ENCODE measurements around the gene ZNF747. TPM values are rescaled to one million over a fixed set of nuclear protein-coding genes. Genes with fewer than 3 reads are reported as not detected.

Gene ZNF747
- 5.5 and 6.9 TPM in 2 replicates for total RNA-seq (2014; rRNA removed; shearing (Covaris generic))

- peak; percentile 86 for DNase-seq (ENCODE audit: low read depth)
Measured at GRCh38 chr16:30534368-30535105, at the start of gene ZNF747. Gene ZNF747, minus strand, starts transcription at chr16:30534858. Its CDS starts 179 bp downstream, at chr16:30534679.

- DNase-seq (ENCODE audit: low read depth) = no peak
Measured at GRCh38 chr16:30582611-30583340, 48.1 kb upstream of the ZNF747 start.

DNA sequence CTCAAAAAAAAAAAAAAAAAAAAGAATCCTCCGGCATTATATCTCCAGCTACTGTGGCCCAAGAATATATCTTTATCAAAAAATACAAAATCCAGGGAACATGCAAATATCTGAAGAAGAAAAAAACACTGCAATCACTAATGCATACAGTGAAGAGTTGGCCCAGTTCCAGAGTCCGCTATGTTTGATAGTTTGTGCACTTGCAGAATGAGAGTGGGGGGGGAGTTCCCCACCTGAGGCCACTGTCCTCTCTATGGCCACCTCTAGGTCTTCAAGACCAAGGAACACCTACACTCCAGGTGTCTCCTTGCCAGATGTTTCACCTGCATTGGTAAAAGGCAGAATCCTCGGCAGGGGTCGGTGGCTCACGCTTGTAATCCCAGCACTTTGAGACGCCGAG lies 46.8 kb upstream of the ZNF747 start:
- no peak for DNase-seq (ENCODE audit: low read depth)

- no peak for DNase-seq (ENCODE audit: low read depth)
Measured at GRCh38 chr16:30574678-30575077, 40.0 kb upstream of the ZNF747 start.

DNA sequence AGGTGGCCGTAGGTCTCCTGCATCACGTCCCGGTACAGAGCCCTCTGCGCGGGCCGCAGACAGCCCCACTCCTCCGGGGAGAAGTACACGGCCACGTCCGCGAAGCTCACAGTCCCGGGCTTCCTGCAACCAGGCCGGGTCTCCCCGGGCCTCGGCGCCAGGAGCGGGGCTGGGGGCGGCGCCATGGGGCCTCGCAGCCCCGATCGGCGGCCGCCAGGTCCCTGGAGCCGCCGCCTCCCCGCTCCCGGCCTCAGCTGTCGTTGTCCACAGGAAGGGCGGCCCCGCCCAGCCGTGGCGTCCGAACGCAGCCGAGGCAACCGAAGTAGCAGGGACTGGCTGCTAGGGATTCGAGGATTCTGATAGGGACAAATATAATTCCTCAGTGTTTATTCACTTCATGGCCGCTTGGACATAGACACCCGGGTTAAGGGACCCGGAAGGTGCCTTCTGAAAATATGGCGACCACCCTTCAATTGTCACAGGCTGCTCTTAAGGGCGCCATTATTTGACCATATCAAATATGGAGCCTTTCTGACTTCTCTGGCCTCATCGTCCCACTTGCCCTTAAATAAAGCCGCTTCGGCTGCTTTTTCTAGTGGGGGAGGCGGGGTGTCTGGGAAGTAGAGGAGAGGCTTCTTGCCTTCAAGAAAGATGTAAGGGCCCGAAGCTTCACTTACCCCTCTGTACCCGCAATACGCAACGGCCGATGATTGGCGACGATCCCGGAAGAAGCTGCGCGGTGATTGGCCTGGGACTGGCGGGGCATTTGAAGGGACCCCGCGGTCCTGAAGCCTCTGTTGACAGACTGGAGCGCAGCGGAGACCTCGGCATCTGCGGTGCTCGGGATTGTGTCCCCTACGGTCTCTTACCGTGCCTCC lies 37.0 kb upstream of the ZNF747 start, which contains the start of gene ZNF688:
Gene ZNF688, minus strand, starts transcription at position 270 of the 878 bp plus-strand sequence. Its CDS starts 85 bp downstream, at position 185.
- peak; percentile 94 for DNase-seq (ENCODE audit: low read depth)

DNA sequence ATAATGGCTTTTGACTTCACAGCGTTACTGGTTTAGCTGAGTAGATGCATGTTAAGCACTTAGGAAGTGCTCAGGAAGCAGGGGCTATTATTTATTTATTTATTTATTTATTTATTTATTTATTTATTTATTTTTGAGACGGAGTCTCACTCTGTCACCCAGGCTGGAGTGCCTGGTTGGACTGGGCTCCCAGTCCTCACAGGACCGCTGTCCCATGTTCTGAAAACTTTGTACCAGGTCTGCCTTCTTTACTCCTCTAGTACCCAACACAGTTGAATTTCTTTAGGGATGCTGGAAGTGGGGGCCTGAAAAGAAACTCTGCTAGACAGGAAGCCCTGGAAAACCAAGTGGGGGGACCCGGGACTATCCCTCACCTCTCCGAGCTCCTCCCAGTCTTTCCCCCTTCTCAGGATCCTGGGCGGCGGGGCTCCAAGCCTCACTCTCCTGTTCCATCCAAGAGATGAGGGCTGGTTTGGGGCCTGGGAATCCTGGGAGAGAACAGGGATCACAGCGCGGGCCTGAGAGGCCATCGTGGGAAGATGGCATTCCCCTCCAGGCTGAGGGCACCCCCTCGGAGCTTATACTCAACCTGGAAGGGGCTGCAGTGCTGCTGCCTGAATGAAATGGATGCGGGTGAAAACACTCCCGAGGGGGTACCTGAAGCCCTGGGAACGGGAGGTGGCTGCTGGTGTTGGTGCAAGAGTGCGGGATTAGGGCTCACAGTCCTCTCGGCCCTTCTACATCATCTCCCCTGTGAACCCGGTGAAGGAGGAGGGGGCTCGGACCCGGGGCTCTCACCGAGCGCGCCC lies 36.2 kb upstream of the ZNF747 start:
- peak; percentile 18 for DNase-seq (ENCODE audit: low read depth)

GRCh38 chr16:30569746-30570635 lies 35.3 kb upstream of the ZNF747 start:
- DNase-seq (ENCODE audit: low read depth) = no peak

GRCh38 chr16:30569281-30569680 lies 34.6 kb upstream of the ZNF747 start:
- DNase-seq (ENCODE audit: low read depth) = no peak

DNA sequence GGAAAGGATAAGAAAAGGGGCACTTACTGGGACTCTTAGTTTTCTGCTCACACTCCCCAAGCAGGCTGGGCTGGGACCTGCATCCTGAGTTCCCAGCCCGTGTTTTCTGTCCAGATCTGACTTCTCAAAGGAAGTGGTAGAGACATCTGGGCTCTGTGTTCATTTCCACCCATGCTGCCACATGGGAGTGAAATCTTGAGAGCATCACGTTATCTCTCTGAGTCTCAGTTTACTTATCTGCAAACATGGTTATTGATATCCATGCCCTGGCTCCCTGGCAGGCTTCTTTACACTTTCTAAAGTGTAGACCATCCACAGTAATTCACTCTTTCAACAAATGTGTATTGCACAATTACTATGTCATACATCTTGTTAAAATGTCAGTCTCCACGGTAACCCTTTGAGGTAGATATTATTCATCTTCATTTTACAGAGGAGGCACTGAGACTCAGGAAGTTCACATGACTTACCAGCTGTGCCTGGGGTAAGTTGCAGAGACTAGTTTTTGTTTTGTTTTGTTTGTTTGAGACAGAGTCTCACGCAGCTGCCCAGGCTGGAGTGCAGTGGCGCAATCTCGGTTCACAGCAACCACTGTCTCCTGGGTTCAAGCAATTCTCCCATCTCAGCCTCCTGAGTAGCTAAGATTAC lies 33.5 kb upstream of the ZNF747 start:
- DNase-seq (ENCODE audit: low read depth) = peak; percentile 39

GRCh38 chr16:30567160-30567990 lies 32.7 kb upstream of the ZNF747 start:
- peak; percentile 57 for DNase-seq (ENCODE audit: low read depth)

DNA sequence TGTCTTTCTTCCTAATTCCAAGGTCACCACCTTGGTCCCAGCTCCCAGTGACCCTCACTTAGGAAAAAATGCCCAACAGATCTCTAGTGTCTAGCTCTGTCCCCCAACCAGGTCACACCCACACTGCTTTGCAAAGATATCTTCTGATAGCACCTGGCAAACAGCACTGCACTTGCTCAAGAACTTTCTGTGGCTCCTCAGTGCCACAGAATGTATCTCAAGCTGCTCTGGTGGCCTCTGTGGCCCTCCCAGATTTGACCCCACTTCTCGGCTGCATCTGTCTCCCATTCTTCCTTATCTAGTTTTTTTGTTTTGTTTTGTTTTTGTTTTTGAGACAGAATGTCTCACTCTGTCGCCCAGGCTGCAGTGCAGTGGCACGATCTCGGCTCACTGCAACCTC lies 31.9 kb upstream of the ZNF747 start:
- no peak for DNase-seq (ENCODE audit: low read depth)

GRCh38 chr16:30565984-30566383 lies 31.3 kb upstream of the ZNF747 start:
- no peak for DNase-seq (ENCODE audit: low read depth)

- DNase-seq (ENCODE audit: low read depth) = no peak
Measured at GRCh38 chr16:30565526-30565925, 30.9 kb upstream of the ZNF747 start.

DNA sequence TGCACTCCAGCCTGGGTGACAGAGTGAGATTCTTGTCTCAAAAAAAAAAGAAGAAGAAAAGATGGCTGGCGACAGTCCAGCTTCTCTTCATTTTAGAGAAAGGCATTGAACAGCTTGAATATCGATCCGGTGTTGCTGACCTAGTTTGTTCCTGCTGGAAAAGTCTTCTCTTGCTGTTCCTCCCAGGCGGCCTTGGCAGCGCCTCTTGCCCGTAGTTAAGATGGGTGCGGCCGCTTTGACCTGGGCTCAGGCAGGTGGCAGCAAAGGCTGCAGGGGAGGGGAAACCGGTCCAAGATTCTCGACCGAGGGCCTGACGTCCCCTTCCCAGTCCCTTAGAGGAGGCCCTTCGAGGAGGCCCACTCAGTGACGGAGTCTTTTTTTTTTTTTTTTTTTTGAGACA lies 27.4 kb upstream of the ZNF747 start:
- DNase-seq (ENCODE audit: low read depth) = no peak

DNA sequence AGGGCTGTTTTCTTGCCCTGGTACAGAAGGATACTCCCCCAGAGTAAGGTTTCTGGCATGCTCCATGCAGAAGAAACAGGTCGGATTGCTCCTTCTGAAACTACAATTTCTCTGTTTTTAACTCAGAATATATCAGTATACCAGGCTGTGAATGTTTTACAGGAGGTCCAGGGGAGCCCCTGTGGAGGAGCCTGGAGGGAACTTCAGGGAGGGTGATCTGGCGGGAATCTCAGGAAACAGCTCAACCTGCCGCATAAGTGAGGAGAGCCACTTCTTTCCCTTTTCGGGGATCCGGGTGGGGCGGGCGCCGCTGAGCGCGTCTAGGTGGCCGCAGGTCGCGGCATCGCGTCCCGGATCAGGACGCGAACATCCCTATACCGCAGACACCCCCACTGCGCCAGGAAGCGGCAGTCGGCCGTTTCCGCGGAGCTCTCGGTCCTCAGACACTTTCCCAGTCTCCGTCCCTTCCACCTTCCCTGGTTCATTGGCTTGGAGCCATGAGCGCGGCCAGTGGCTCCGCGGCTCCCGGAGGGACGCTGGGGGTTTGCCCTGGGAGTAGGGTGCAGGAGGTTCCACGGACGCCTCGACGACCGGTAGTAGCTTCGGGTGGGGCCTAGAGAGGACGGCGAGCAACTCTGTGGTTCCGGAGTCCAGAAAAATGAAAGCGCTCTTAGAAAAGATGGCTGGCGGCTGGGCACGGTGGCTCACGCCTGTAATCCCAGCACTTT lies 26.6 kb upstream of the ZNF747 start:
- no peak for DNase-seq (ENCODE audit: low read depth)

- DNase-seq (ENCODE audit: low read depth) = no peak
Measured at GRCh38 chr16:30559690-30560089, 25.0 kb upstream of the ZNF747 start.

GRCh38 chr16:30558789-30559377 lies 24.2 kb upstream of the ZNF747 start:
- no peak for DNase-seq (ENCODE audit: low read depth)
